Ishikawa (cell line): ENCODE measurements around the gene ARMC9.

Experiments
- CEBPB ChIP-seq: IDR thresholded peaks from 2 replicates; pipeline ENCODE4 v1.6.1; 2012
- EGR1 ChIP-seq: IDR thresholded peaks from 2 replicates; pipeline ENCODE4 v1.6.1; 2012
- RAD21 ChIP-seq: IDR thresholded peaks from 2 replicates; pipeline ENCODE4 v1.6.1; 2012; ENCODE audit warnings: low read depth
- ZBTB7A ChIP-seq: IDR thresholded peaks from 2 replicates; pipeline ENCODE4 v1.6.1; 2012; ENCODE audit warnings: low read depth
- TF ChIP-seq, protein P1 (sequence below): IDR thresholded peaks from 2 replicates; pipeline ENCODE4 v1.6.1; 2012; ENCODE audit warnings: low read depth, mild to moderate bottlenecking

- TF ChIP-seq, protein P1, sequence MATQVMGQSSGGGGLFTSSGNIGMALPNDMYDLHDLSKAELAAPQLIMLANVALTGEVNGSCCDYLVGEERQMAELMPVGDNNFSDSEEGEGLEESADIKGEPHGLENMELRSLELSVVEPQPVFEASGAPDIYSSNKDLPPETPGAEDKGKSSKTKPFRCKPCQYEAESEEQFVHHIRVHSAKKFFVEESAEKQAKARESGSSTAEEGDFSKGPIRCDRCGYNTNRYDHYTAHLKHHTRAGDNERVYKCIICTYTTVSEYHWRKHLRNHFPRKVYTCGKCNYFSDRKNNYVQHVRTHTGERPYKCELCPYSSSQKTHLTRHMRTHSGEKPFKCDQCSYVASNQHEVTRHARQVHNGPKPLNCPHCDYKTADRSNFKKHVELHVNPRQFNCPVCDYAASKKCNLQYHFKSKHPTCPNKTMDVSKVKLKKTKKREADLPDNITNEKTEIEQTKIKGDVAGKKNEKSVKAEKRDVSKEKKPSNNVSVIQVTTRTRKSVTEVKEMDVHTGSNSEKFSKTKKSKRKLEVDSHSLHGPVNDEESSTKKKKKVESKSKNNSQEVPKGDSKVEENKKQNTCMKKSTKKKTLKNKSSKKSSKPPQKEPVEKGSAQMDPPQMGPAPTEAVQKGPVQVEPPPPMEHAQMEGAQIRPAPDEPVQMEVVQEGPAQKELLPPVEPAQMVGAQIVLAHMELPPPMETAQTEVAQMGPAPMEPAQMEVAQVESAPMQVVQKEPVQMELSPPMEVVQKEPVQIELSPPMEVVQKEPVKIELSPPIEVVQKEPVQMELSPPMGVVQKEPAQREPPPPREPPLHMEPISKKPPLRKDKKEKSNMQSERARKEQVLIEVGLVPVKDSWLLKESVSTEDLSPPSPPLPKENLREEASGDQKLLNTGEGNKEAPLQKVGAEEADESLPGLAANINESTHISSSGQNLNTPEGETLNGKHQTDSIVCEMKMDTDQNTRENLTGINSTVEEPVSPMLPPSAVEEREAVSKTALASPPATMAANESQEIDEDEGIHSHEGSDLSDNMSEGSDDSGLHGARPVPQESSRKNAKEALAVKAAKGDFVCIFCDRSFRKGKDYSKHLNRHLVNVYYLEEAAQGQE: no peak
- TF ChIP-seq RAD21 (peak; percentile 33; the same call in 1 of the 2 replicates), EGR1 (no peak), ZBTB7A (no peak), CEBPB (no peak)
These were observed 196.0 kb downstream of the ARMC9 start for GRCh38 chr2:231394211-231395141.
